ENCODE results near the gene TDRD12.

DNA sequence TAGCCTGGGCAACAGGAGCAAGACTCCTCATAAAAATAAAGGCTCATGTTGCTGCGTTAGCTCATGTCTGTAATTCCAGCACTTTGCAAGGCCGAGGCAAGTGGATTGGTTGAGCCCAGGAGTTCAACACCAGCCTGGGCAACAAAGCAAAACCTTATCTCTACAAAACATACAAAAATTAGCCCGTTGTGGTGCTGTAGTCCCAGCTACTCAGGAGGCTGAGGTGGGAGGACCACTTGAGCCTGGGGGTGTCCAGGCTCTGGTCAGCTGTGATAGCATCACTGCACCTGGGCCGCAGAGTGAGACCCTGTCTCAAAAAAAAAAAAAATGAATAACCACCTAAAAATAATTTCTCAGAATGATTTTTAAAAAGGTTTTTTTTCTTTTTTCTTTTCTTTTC, 31.9 kb upstream of the TDRD12 start:
- TF ChIP-seq POLR2AphosphoS5 (IDR thresholded peaks at IDR 0.05; ENCODE audit: insufficient read depth in 1 of 2, low read depth in 1 of 2) (no peak), POLR2A (IDR thresholded peaks at IDR 0.05) (no peak)
- TF ChIP-seq, protein P1, sequence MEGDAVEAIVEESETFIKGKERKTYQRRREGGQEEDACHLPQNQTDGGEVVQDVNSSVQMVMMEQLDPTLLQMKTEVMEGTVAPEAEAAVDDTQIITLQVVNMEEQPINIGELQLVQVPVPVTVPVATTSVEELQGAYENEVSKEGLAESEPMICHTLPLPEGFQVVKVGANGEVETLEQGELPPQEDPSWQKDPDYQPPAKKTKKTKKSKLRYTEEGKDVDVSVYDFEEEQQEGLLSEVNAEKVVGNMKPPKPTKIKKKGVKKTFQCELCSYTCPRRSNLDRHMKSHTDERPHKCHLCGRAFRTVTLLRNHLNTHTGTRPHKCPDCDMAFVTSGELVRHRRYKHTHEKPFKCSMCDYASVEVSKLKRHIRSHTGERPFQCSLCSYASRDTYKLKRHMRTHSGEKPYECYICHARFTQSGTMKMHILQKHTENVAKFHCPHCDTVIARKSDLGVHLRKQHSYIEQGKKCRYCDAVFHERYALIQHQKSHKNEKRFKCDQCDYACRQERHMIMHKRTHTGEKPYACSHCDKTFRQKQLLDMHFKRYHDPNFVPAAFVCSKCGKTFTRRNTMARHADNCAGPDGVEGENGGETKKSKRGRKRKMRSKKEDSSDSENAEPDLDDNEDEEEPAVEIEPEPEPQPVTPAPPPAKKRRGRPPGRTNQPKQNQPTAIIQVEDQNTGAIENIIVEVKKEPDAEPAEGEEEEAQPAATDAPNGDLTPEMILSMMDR (IDR thresholded peaks at IDR 0.05): no peak
